Right lung (tissue), 10 donors: ENCODE results near the gene SRGAP2B. TPM values are rescaled to one million over a fixed set of nuclear protein-coding genes. Genes with fewer than 3 reads are reported as not detected.
"Not testable (repeated sequence)": the region's sequence is repeated elsewhere in the genome, so short reads cannot be mapped to it uniquely, and the experiment has no call there.

Experiments used
- DNase-seq, 2 donors: peaks; one replicate each; pipeline ENCODE4 v3.0.0-alpha.2; 2013
- long read RNA-seq, 8 donors: transcript quantifications; one replicate each; lab custom pipeline, GENCODE V29; 2026
- polyA plus RNA-seq, 5 donors: library from polyadenylated mRNA; unstranded; fragments of 120-200 nt; gene quantifications; one replicate each; pipeline versions ENCODE4 v1.2.1 to v1.2.3, GENCODE V29; 2013; ENCODE audit warnings: inconsistent platforms in 1 of 5, low replicate concordance in 1 of 5; ENCODE audit not compliant: insufficient read length in 5 of 5, insufficient read depth in 1 of 5

Gene SRGAP2B
- polyA plus RNA-seq = 10 to 100 TPM; 18.4 to 35.5 (median 29.0) TPM
- long read RNA-seq, donor 1 = 0 reads
- long read RNA-seq, donor 2 = 0 reads
- long read RNA-seq, donor 3 = 0 reads
- long read RNA-seq, donor 4 = 0 reads
- long read RNA-seq, donor 5, partial matches to known transcripts = 6 of 6 reads
- long read RNA-seq, donor 5, other reads (novel, unspliced or antisense) = 0 of 6 reads
- long read RNA-seq, donor 6, partial matches to known transcripts = 0 of 1 reads
- long read RNA-seq, donor 6, other reads (novel, unspliced or antisense) = 0 of 1 reads
- long read RNA-seq, donor 7, partial matches to known transcripts = 0 of 1 reads
- long read RNA-seq, donor 7, other reads (novel, unspliced or antisense) = 0 of 1 reads
- long read RNA-seq, donor 8 = 0 reads

GRCh38 chr1:145095284-145096057, at the start of gene SRGAP2B, which contains the start of gene FAM72D:
Gene SRGAP2B, minus strand, starts transcription at chr1:145095328. Its CDS starts 2,427 bp downstream, at chr1:145092901.
Gene FAM72D, plus strand, starts transcription at chr1:145095974. Its CDS starts 874 bp downstream, at chr1:145096848.
- DNase-seq = not testable (repeated sequence)

GRCh38 chr1:145144264-145144913, 49.3 kb upstream of the SRGAP2B start:
- DNase-seq = not testable (repeated sequence)

- DNase-seq = not testable (repeated sequence)
Measured at GRCh38 chr1:145140549-145140948, 45.4 kb upstream of the SRGAP2B start.

GRCh38 chr1:145134476-145134875, 39.3 kb upstream of the SRGAP2B start:
- DNase-seq = not testable (repeated sequence)

GRCh38 chr1:145128697-145129469, 33.8 kb upstream of the SRGAP2B start:
- DNase-seq = peak; percentile 5 to 24

- not testable (repeated sequence) for DNase-seq
Measured at GRCh38 chr1:145127144-145127543, 32.0 kb upstream of the SRGAP2B start.

GRCh38 chr1:145125112-145125511, 30.0 kb upstream of the SRGAP2B start:
- DNase-seq = not testable (repeated sequence)

GRCh38 chr1:145123992-145124641, 29.0 kb upstream of the SRGAP2B start:
- not testable (repeated sequence) for DNase-seq

- DNase-seq = not testable (repeated sequence)
Measured at GRCh38 chr1:145123062-145123395, 27.9 kb upstream of the SRGAP2B start.

- not testable (repeated sequence) for DNase-seq
Measured at GRCh38 chr1:145122344-145123061, 27.4 kb upstream of the SRGAP2B start.

GRCh38 chr1:145119842-145120241, 24.7 kb upstream of the SRGAP2B start:
- not testable (repeated sequence) for DNase-seq

GRCh38 chr1:145115587-145116493, 20.7 kb upstream of the SRGAP2B start:
- not testable (repeated sequence) for DNase-seq

- not testable (repeated sequence) for DNase-seq
Measured at GRCh38 chr1:145114560-145115057, 19.5 kb upstream of the SRGAP2B start.

GRCh38 chr1:145112703-145113102, 17.6 kb upstream of the SRGAP2B start:
- not testable (repeated sequence) for DNase-seq

- not testable (repeated sequence) for DNase-seq
Measured at GRCh38 chr1:145111674-145112073, 16.5 kb upstream of the SRGAP2B start.

GRCh38 chr1:145103294-145103693, 8.2 kb upstream of the SRGAP2B start:
- not testable (repeated sequence) for DNase-seq

GRCh38 chr1:145101725-145102124, 6.6 kb upstream of the SRGAP2B start:
- DNase-seq = not testable (repeated sequence)

GRCh38 chr1:145094655-145095211, 395 bp downstream of the SRGAP2B start:
- DNase-seq = not testable (repeated sequence)
